Limb (tissue), 2 donors: ENCODE measurements around the gene MARCOL.

Experiments used
- DNase-seq, 2 donors: peaks; one replicate each; pipeline ENCODE4 v3.0.0-alpha.2; 2016; ENCODE audit errors: extremely low spot score in 2 of 2

Gene MARCOL, protein sequence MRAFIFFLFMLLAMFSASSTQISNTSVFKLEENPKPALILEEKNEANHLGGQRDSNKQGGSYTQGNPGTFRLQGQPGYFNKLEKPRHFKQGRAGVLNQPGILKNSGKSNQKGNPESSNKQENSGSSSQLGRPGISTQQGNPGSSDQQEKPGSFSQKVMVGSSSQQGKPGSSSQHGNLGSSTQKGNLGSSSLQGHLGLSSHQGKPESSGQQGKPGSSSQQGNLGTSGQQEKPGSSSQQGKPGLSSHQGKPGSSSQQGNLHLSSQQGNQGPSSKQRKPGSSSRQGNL

DNA sequence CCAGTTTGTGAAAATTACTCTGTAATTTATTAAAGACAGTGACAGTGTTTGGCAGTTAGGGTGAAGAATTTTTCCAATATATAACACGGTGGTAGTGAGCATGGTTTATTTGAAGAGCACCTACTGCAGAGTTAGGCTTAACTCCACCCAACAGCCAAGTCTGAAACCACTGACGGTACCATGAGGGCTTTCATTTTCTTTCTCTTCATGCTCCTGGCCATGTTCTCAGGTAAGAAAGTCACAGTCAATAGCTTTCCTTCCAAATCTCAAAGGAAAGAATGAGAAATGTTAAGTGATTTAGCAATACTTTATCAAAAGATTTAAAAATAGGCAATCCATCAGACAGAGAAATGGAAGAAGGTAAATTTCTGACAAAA, at the start of gene MARCOL:
Gene MARCOL (plus strand): TSS at position 108 of the 377 bp plus-strand sequence. CDS start 73 bp downstream, at position 181.
- DNase-seq = no peak

DNA sequence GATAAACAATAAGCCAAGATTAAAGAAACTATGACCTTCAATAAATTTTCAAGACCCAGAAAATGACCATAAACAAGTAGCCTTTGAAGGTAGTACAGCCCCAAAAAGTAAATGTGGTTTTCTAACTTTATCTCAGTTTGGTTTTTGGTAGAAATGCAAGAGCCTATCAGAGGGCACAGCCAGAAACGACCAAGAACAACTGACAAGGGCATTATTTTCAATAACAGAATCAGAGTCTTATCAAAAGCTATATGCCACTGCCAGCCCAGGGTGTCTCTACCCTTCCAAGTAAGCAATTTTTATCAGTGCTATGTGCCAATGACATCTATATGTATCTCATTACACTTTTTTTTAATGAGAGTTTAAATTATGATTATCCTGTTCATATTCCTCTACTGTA, 47.3 kb upstream of the MARCOL start:
- no peak for DNase-seq

DNA sequence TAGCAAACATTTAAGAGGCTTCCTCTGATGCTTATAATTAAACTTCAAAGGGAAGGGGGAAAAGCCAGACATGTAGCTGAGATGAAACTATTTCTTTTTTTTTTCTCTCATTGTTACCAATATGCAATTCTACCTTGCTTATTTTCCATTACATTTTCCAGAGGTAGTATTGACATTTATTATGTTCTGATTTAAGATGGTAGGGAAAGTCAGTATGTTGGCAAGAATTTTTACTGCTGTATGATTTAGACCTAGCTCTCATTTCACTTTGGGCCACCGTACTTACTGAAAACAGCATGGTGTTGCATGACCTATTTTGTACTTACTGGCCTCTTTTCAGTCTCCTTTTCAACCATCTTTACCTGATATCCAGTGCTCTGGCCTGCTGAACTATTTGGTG, 45.1 kb upstream of the MARCOL start:
- DNase-seq = no peak

DNA sequence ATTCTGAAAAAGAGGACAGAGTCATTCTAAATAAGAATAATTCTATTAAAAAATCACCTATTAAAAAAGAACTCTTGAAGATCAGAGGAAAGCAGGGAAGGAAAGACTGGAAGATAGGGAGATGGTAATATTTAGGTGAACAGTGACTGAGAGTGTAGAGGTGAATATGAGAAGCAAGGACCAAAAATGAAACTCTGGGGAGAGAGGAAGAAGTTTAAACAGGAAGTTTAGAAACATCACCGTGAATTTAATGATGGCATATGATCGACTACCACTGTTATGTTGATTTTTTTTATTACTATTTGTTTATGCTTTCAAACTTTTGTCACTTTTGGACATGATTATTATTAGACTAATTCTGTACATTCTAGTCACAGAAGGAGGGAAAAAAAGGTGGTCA, 37.2 kb upstream of the MARCOL start:
- no peak for DNase-seq

DNA sequence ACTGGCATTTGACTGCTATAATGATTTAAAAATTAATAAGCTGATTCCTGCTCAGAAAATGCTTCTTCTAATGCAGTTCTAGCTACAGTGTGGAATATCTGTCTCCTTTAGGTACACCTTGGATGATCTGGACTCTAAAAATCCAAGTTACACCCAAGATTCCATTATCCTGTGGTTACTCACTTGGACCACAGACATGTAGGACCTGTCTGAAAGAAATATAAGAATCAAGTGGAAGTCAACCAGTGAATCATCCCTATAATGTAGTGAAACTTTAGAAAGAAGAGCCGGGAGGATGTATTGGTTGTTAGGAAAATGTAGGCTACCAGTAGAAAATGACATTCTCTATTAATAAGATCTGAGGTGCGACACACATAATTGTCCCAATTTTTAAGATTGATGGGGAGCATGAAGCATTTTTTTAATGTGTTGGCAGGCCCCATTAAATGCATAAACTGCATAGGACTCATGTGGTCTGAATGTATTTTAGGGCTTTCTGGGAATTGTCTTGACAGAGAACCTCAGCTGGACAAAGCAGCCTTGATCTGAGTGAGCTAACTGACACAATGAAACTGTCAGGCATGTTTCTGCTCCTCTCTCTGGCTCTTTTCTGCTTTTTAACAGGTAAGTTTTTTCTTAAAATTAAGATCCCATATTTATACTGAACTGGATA, 35.7 kb upstream of the MARCOL start, which contains the start of gene SPINK6:
Gene SPINK6 (plus strand): TSS at position 512 of the 673 bp plus-strand sequence. CDS start 55 bp downstream, at position 567.
- DNase-seq = no peak

DNA sequence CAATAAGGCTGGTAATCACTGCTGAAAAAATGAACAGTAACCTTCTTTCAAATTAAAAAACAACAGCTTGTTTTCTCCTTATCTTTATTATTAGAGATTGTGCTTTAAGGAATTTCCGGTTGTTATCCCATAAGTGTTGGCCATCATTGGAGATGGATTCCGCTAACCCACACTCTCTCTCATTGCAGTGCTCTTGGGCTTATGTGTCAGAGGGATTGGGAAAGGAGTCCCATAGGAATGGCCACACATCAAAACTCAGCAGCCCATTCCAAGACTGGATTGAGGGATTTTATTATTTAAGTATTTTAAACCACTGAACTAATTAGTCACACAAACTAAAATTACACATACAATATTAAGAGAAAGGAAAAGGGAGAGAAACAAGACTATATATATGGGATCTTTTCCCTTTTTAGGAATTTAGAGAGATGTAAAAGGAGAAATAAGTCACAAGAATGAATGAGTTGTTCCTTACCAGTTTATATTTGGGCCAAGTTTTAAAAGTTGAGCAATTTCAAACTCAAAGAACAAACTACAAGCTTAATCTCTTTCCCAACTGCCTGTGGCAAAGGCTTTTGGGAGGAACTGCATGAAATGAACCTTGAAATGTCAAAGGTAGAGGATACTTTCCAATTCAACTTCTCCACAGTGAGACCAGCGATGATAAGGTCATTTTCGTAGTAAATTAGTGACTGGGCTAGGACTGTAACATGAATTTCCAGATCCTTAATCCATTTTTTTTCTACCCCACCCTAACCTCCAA, 33.1 kb upstream of the MARCOL start:
- no peak for DNase-seq

DNA sequence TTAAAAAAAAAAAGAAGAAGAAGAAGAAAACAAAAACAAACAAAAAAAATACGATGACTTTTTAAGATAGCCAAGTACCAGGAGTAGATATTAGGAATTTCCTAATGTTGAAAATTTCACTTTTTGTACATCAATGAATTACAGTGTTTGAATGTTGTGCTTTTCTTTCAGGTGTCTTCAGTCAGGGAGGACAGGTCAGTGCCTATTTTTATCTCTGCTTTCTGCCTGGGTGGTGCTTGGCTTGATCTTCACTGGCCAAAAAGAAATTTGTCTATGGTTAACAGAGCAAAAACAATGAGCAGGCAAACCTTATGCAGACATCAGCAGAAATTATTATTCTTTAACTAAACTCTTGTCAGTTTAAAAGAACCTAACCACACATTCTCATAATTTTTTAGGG, 32.5 kb upstream of the MARCOL start:
- no peak for DNase-seq

DNA sequence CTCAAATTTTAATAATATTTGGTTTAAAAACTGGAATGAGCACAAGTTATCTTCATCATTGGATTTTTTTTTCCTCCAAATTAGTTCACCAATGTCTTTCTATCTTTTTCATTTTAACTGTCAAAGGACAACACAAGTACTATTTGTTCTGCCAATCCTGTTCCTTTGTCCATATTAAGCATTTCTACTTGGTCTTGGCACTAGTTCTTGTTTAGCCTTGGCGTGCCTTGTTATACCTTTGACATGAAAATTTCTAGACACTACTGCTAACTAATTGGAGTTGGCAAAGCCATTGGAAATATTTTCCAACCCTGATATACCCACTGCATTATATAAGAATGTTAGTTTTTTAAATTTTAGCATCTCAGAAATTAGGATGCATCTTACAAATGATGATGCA, 31.7 kb upstream of the MARCOL start:
- no peak for DNase-seq

DNA sequence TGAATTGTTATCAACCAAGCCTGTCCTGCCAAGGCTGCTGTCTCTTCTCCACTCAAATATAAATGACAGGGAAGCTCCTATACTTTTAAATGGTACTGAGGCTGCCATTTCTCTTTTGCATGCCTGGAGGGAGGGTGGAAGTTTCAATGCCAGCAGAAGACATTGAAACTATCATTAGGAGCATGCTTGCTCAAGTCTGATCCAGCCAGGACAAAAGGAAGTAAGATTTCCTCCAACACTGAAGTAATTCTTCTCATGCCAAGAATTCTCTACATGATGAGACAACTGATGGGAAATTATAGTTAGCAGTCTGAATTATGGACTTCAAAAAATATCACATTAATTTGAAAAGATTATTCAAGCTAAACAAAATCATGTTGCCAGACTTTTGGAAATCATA, 30.1 kb upstream of the MARCOL start:
- DNase-seq = no peak

DNA sequence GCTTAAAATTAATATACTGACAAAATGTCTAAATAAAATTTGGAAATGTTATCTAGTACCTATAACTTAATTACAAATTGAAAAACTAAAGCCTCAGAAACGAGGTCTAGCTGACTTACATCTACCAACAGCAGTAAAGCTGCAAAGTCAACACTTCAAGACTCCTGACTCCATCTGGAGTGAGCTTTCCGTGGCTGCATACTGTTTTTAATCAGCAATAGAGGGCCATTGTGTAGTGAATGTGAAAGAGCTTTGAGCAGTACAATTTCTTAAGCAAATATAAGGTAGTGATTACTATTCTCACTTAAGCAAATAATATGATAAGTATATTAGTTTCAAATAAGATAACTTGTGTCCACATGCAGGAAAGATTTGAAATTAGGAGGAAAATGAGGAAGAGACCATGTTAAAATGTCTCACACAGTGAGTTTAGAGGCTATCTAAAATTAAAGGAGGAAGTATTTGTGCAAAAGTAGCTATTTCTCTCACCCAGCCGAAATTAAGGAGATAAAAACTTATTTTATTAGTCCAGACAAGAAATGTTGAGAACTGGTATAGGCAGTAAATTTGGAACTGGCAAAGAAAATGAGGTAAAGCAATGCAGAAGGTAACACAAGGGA, 29.1 kb upstream of the MARCOL start:
- DNase-seq = no peak

DNA sequence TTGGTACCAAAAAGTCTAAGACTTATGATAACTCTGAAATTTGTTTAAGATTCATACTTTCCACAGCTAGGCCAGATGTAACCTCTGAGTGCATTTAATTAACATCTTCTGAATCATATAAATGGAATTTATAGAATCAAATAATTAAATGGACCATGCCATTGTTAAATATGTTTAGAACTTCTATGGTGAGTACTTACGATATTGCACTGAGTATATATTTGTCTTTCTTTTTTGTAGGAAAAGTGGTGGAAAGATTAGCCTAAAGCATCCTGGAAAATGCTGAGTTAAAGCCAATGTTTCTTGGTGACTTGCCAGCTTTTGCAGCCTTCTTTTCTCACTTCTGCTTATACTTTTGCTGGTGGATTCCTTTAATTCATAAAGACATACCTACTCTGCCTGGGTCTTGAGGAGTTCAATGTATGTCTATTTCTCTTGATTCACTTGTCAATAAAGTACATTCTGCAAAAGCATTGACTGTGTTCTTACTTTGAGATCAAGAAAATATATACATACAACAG, 23.6 kb upstream of the MARCOL start:
- no peak for DNase-seq

DNA sequence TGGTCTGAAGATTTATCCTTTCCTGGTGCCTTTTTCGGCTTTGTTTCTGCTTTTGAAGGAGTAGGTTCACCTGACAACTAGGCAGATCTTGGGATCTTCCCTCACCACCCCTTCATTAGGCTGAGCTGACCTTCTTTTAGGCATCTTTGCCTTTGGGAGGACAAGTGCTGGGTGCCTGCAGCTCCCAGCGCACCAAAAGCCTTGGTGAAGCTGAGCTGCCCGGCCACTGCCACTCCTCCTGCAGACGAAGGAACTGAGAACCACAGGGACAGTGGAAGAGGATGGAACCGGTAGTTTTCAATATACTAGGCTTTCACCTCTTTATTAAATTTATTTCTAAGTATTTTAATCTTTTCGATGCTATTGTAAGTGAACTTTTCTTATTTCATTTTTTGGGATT, 16.8 kb upstream of the MARCOL start:
- DNase-seq = no peak

DNA sequence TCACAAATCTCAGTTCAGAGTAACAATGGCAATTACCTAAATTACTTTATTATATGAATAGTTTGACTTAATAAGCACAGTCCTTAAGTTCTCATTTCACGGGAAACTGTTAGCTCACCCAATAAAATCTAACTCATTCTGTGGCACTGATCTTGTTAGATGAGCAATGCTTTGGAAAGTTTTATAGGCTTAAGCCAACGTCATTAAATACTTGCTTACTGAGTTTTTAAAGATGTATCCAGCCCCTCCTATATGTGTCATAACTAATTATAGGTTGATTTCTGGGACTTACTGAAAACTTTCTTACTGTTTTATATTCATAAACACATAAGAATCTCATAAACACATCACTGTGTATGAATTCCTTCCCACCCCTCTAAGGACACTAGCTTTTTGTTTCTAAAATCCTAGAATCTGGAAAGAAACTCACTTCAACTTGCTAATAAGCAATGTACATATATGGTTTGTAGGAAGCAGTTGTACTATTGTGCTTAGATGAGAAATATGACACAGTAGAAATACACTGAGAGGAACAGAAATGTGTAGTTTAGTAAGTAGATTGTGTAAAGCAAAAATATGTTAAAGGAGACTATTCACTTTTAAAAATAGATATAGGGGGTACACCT, 14.1 kb upstream of the MARCOL start:
- DNase-seq = no peak

DNA sequence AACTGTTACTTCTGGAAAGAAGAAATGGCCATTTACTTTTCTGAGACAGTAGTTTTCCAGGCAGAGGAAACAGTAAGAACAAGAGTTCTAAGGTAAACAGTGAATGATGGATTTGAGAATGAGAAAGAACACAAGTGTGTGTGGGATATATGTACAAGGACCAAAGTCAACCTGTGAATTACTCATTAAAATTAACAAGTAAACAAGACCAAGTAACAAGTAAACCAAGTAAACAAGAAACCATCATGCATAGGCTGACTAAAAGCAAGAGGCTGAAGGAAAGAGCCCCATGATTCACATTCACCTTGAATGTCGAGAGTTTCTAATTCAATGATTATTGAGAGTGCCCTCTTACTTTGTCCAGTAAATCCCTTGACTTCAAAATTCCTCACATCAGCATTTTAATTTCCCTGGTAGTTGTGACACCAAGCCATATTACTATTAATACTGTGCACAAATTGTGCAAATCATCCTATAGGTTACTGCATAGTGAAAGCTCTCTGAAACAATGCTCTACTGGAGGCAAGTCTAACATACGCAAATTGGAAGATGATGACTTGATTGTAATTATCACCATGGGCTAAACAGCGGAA, 9.8 kb upstream of the MARCOL start:
- no peak for DNase-seq

DNA sequence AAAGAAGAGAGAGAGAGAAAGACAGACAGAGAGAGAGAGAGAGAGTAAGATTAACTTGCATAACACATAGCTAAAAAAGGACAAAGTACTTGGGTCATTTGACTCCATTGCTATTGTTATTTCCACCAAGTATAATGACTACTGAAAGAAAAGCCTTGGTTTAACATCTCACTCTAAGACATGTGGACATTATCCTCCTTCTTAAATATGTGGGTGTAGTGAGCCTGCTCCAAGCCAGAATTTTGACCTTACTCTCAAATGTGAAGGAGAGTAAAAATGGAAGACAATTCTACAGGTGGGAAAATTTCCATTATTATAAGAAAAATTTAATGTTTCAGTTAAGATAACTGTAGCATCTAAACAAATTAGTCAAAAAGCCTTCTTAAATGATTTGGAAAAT, 8.5 kb upstream of the MARCOL start:
- no peak for DNase-seq

DNA sequence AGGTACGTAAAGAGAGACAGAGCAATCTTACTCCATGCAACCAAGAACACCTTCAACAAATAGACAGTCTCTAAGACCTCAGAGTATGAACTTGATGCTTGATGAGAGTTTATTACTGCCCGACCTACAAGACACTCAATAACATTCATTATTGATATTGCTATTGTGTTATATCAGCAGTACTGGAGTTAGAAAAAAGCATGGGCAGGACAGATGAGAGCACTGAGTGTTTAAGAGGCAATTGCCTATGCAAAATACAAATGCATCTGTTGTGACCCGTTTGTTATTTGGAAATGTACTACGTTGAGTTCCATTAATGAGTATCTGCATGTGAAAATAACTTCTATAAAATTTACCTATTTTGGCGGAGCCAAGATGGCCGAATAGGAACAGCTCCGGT, 8.1 kb upstream of the MARCOL start:
- DNase-seq = no peak

DNA sequence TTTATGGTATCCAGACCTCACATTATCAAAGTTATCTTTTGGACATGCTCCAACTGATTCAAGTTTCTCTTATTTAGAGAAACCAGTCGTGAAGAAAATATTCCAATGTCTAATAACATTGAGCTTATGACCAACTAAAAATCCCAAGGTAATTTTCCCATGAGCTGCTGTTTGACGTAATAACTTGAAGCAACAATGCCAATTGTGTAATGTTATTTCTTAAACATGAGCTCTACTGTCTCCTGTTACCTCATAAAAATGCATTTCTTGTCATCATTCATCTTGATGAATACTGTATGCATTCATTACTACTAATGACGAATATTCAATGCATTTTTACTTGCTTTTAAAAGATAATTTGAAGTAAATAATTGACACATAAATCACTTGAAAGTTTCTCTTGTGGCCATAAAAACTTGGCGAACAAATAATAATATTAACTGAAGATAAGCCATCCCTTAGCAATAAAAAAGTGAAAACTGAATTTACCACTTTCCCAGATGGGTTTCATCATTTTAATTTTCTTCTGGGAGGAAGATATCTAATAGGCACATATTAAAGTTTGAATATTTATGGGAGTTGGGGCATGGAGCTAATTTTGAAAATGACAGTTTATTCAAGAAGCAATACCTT, 424 bp upstream of the MARCOL start:
- DNase-seq = no peak

DNA sequence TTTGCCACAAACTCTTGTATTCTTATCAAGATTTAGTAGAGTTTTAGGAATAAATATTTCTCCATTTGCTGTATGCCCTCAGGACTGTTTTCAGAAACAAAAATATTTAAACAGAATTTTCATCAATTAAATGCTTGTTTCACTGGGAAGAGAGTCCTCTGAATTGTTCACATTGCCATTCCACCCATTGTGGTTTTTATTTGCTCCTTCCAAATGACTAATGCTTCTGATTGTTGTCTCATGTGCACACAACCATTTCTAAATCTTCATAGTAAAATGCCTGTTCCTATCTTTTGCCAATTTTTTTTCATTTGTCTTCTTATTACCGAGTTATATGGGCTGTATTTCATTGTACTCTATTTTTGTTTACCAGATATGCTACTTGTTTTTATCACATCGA, 10.6 kb downstream of the MARCOL start:
- DNase-seq = no peak

DNA sequence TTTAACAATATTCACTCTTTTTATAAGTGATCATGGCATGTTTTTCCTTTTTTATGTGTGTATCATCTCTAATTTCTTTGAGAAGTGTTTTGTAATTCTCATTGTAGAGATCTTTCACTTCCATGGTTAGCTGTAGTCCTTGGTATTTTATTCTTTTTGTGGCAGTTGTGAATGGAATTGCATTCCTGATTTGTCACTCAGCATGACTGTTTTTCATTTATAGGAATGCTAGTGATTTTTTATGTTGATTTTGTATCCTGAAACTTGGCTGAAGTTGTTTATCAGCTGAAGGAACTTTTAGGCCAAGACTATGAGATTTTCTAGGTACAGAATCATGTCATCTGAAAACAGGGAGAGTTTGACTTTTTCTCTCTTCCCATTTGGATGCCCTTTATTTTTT, 17.1 kb downstream of the MARCOL start:
- no peak for DNase-seq

DNA sequence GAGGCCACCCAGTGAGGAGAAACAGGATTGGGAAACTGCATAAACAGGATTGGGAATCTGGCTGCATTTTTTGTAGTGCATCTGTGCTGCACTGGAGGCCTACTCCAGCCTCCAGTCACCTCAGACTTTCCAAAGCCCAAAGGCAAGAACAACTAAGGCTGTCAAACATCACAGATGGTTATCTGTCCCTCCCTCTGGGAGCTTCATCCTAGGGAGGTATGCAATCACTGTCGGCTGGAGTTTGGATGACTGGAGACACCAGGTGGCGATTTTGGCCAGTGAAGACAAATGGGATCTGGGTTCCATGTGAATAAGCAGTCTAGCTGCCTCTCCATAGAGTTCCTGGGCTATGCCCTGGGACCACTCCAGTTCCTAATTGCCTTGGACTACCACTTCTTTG, 21.0 kb downstream of the MARCOL start:
- DNase-seq = no peak

DNA sequence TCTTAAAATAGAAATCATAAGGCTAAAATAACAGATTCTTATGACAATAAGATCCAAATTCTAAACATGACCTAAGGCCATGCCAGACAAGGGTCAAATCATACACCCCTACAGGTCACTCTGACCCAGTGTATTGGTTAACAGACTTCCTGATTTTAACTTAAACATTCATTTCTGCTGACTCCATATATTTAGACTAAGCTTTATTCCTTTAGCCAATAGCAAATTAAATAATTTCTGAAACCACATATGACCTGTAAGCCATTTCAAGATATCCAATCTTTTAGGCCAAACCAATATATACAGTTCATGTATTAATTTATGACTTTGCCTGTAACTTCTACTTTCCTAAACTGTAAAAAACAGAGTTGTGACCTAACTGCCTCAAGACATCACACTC, 22.9 kb downstream of the MARCOL start:
- DNase-seq = no peak
